NK-92 treated with Interleukin-12 subunit alpha and Interleukin-12 subunit beta, amount 100 ng/mL, for 24 hours (cell line): Measurements from ENCODE around the gene INPPL1.

Source experiments
- DNase-seq: peaks from one replicate; lab custom pipeline; 2025; lab: John Stamatoyannopoulos, UW

INPPL1 gene

GRCh38 chr11:72231396-72232259, 7.1 kb downstream of the INPPL1 start:
- DNase-seq, result no peak

GRCh38 chr11:72232260-72233055, 7.9 kb downstream of the INPPL1 start:
- DNase-seq, result no peak

GRCh38 chr11:72233056-72233772, 8.6 kb downstream of the INPPL1 start:
- no peak for DNase-seq

- no peak for DNase-seq
Measured at GRCh38 chr11:72233773-72234513, 9.4 kb downstream of the INPPL1 start.

GRCh38 chr11:72234514-72234830, 9.9 kb downstream of the INPPL1 start:
- DNase-seq, result no peak

GRCh38 chr11:72234920-72235319, 10.4 kb downstream of the INPPL1 start:
- DNase-seq, result no peak

GRCh38 chr11:72235351-72236057, 10.9 kb downstream of the INPPL1 start:
- DNase-seq, result no peak

- no peak for DNase-seq
Measured at GRCh38 chr11:72236083-72236697, 11.6 kb downstream of the INPPL1 start.

GRCh38 chr11:72236774-72237111, 12.2 kb downstream of the INPPL1 start:
- DNase-seq, result no peak

- DNase-seq, result no peak
Measured at GRCh38 chr11:72237112-72237931, 12.8 kb downstream of the INPPL1 start.

GRCh38 chr11:72238040-72238450, 13.5 kb downstream of the INPPL1 start:
- DNase-seq, result no peak

- DNase-seq, result no peak
Measured at GRCh38 chr11:72238492-72239312, 14.1 kb downstream of the INPPL1 start.

GRCh38 chr11:72239313-72239848, 14.8 kb downstream of the INPPL1 start:
- DNase-seq, result no peak

GRCh38 chr11:72239849-72240460, 15.4 kb downstream of the INPPL1 start:
- DNase-seq, result no peak

GRCh38 chr11:72240461-72241290, 16.1 kb downstream of the INPPL1 start:
- DNase-seq, result no peak

GRCh38 chr11:72241291-72241781, 16.8 kb downstream of the INPPL1 start:
- DNase-seq, result no peak

- DNase-seq, result no peak
Measured at GRCh38 chr11:72242141-72242540, 17.6 kb downstream of the INPPL1 start.
